ENCODE results near the gene DUSP1.

DUSP1 gene

DNA sequence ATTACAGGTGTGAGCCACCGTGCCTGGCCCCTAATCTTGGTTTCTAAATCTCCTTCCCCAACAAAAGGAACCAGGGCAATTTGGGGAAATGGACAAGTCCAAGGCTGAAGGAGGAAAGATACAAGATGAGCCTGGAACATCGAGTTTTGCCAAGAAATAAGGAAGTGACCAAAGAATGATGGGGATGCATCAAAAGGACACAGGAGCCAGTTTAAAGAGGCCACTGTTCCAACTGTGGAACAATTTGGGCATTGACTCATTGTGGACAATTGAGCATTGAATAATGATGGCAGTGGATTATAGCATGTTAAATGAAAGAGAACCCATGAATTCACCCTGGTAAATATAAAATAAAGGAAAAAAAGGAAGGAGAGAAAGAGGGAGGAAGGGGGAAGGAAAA, 47.5 kb downstream of the DUSP1 start:
- no peak for DNase-seq

DNA sequence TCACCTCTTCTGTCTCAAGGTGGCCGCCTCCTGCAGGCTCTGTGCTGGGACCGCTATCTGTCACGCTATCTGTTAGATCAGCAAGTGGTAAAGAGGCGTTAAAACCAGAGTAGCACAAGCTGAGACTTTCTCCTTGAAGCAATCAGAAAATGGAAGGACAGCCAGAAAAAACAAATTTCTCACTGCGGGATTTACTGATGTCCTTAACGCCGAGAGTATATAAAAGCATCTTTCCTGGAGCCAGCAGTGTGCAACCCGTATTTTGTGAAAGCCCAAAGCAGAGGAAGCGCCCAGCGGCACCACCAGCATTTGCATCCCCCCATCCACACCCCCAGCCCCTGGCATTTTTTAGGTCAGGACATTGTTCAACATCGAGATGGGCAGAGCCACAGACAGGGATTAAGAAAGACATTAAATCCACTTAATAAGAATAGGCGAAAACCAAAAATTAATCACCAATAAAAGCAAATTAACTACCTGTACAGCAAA, 48.6 kb downstream of the DUSP1 start:
- DNase-seq, result peak; percentile 22

- no peak for DNase-seq
Measured at GRCh38 chr5:172721455-172722326, 49.3 kb downstream of the DUSP1 start.

DNA sequence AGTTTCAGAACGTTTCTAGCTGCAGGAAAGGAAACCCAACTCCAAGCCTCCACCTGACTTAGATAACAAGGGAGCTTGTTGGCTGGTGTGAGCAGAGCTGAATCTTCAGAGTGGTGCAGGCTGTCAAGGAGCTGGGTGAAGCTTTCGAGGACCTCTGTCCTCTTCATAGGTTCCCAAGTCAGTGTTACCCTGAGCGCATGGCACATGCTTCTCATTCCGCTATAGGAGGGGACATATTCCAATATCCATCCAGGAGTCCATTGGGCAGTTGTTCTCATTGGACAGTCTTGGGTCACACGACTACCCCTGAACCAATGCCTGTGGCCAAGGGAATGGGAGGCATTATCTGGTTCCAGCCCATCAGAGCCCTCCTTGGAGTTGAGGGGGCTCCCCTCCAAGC, 50.3 kb downstream of the DUSP1 start:
- DNase-seq, result no peak

DNA sequence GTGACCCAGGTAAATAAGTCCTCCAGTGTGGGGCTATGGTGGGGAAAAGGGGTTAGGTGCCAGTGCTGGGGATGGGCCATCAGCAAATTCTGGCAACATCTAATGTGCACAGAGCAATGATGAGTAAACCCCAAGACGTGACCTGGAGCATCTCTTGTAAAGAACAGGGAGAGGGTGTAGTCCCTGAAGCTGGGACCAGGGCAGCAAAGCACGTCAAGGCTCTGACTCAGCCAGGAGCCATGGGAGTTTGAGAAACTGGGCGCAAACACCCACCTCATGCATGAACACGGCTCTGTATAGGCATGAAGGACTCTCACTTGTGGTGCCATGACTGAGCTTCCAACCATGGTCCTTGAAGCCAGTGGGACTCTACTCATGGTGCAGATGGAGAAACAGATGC, 51.8 kb downstream of the DUSP1 start:
- no peak for DNase-seq

DNA sequence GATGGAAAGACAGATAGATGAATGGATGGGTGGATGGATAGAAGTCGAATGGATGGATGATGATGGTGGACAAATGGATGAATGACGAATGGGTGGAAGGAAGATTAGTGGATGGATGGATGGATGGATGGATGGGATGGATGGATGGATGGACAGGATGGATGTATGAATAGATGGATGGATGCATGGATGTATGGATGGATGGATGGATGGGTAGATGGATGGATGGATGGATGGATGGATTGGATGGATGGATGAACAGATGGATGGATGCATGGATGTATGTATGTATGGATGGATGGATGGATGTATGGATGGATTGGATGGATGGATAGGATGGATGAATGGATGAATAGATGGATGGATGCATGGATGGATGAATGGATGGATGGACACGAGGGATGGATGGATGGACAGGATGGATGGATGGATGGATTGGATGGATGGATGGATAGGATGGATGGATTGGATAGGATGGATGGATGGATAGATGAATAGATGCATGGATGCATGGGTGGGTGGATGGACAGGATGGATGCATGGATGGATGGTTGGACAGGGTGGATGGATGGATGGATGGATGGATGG, 52.4 kb downstream of the DUSP1 start:
- DNase-seq, result no peak
